NB4 (cell line): ENCODE measurements around the gene MRPL54.

Experiments
- CTCF ChIP-seq: IDR thresholded peaks from one replicate; pipeline ENCODE4 v1.5.1; 2012; ENCODE audit warnings: low read depth, low read length
- POLR2A ChIP-seq: IDR thresholded peaks from 2 replicates; pipeline ENCODE4 v1.6.1; 2011; ENCODE audit warnings: mild to moderate bottlenecking; ENCODE audit not compliant: insufficient read length; ENCODE audit errors: extremely low read depth

DNA sequence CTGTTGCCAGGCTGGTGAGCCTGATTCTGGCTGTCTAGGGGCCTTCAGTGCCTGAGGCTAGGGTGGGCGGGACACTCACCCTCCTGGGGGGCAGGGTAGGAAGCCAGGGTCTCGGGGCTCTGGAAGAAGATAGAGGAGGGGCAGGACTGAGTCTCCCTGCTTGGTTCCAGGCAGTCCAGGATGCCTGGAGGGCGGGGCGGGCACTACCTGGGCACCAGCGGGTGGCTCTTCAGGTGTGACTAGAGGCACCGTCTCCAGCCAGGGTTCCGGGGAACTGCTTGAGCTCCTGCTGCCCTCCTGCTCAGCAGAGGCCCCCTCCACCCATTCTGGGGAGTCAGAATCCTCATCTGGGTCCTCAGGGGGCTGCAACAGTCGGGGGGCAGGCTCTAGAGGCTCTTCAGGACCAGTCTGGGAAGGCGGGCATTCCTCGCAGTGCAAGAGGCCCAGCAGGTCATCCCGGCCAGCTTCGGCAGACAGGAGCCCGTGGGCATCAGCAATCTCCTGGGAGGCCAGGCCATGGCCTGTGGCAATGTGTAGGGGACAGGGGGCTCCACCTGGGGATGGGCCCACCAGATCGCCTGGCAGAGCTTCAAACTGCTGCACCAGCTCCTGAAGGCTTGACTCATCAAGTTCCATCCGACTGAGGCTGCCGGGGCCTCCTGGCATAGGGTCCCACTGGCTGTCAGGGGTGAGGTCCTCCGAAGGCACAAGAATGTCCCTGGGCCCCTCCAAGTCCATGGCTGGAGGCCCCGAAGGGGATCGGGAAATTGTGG is 2.8 kb upstream of the MRPL54 start:
- no peak for TF ChIP-seq CTCF
- TF ChIP-seq POLR2A: no peak
